Bronchial epithelial cell (primary cell): ENCODE data around the gene GPRC5D. TPM values are rescaled to one million over a fixed set of nuclear protein-coding genes. Genes with fewer than 3 reads are reported as not detected.

ENCODE experiments used
- DNase-seq: peaks from one replicate; pipeline ENCODE4 v3.0.0-alpha.2; 2010; ENCODE audit warnings: low read depth
- FAIRE-seq: peaks from 2 replicates; lab custom pipeline; 2011; peaks lifted over from hg19 to GRCh38; lab: Jason Lieb, UNC
- H3K27me3 ChIP-seq: 2 replicates; pipeline ENCODE4 v1.5.1; 2011; ENCODE audit warnings: low read length; ENCODE audit not compliant: control insufficient read depth, insufficient read depth
- H3K36me3 ChIP-seq: 2 replicates; pipeline ENCODE4 v1.5.1; 2011; ENCODE audit warnings: low read length; ENCODE audit not compliant: control insufficient read depth, insufficient read depth
- H3K4me3 ChIP-seq: 2 replicates; pipeline ENCODE4 v1.5.1; 2011; ENCODE audit warnings: mild to moderate bottlenecking, low read depth, low read length, control low read depth
- CTCF ChIP-seq: IDR thresholded peaks from 2 replicates; pipeline ENCODE4 v1.5.1; 2011; ENCODE audit warnings: mild to moderate bottlenecking, moderate library complexity, low read length, control low read depth, inconsistent platforms; ENCODE audit not compliant: insufficient read depth, severe bottlenecking
- total RNA-seq: library from RNA; depleted of rRNA; stranded (reverse); fragments of >200 nt; gene quantifications from 2 replicates; pipeline ENCODE4 v1.2.1, GENCODE V29; 2014

Gene GPRC5D
- total RNA-seq, 1 donor from 2014 or later: not detected

GRCh38 chr12:12977231-12977630, 25.3 kb upstream of the GPRC5D start:
- no peak overlapping the region for H3K4me3 ChIP-seq
- DNase-seq (no peak), FAIRE-seq (no peak)
- H3K27me3 ChIP-seq: no peaks in the 10 kb centered on the region
- peaks cover 19% of the 10 kb centered on the region for H3K36me3 ChIP-seq
- no peak for TF ChIP-seq CTCF

- FAIRE-seq: no peak
These were observed 24.4 kb upstream of the GPRC5D start for GRCh38 chr12:12976366-12976765.

GRCh38 chr12:12975322-12976077, 23.5 kb upstream of the GPRC5D start:
- peak; percentile 48 for DNase-seq

More at GRCh38 chr12:12976366-12976765, 24.4 kb upstream of the GPRC5D start:
- TF ChIP-seq CTCF: no peak
- Histone ChIP-seq H3K4me3 (no peak overlapping the region), H3K36me3 (peaks cover 19% of the 10 kb centered on the region), H3K27me3 (no peaks in the 10 kb centered on the region)
- peak; percentile 97 for DNase-seq

GRCh38 chr12:12974211-12974610, 22.2 kb upstream of the GPRC5D start:
- H3K4me3 ChIP-seq: no peak overlapping the region
- peaks cover 11% of the 10 kb centered on the region for H3K36me3 ChIP-seq
- TF ChIP-seq CTCF: no peak
- DNase-seq (no peak), FAIRE-seq (no peak)
- H3K27me3 ChIP-seq: no peaks in the 10 kb centered on the region

More at GRCh38 chr12:12975322-12976077, 23.5 kb upstream of the GPRC5D start:
- FAIRE-seq: no peak
- no peaks in the 10 kb centered on the region for H3K27me3 ChIP-seq
- peaks cover 17% of the 10 kb centered on the region for H3K36me3 ChIP-seq
- no peak overlapping the region for H3K4me3 ChIP-seq
- peak; percentile 58 for TF ChIP-seq CTCF

GRCh38 chr12:12973019-12973418, 21.0 kb upstream of the GPRC5D start:
- no peak for DNase-seq
- FAIRE-seq: no peak
- Histone ChIP-seq H3K36me3 (peaks cover 12% of the 10 kb centered on the region), H3K4me3 (no peak overlapping the region), H3K27me3 (no peaks in the 10 kb centered on the region)
- TF ChIP-seq CTCF: no peak
